Activated T-cell treated with anti-CD3 and anti-CD28 coated beads for 1 hour (primary cell): ENCODE results near the gene MED25.
"Not testable (repeated sequence)": the region's sequence is repeated elsewhere in the genome, so short reads cannot be mapped to it uniquely, and the experiment has no call there.

Experiments
- DNase-seq: peaks from one replicate; pipeline ENCODE4 v3.0.0-alpha.2; 2020; ENCODE audit warnings: low read depth

MED25 gene

DNA sequence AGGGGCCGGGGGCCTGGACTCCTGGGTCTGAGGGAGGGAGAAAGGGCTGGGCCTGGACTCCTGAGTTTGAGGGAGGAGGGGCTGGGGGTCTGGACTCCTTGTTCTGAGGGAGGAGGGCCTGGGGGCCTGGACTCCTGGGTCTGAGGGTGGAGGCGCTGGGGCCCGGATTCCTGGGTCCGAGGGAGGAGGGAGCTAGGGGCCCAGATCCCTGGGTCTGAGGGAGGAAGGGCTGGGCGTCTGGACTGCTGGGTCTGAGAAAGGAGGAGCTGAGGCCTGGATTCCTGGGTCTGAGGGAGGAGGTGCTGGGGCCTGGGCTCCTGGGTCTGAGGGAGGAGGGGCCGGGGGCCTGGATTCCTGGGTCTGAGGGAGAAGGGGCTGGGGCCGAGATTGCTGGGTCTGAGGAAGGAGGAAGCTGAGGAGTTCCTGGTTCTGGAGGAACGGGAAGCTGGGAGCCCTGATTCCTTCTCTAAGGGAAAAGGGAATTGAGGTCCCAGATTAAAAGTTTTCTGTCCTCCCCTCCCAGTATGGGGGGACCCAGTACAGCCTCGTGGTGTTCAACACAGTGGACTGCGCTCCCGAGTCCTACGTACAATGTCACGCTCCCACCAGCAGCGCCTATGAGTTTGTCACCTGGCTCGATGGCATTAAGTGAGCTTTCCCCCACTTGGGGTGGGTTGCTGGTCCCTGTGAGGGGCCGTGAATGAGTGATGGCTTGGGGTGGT, 721 bp downstream of the MED25 start:
- DNase-seq = no peak

DNA sequence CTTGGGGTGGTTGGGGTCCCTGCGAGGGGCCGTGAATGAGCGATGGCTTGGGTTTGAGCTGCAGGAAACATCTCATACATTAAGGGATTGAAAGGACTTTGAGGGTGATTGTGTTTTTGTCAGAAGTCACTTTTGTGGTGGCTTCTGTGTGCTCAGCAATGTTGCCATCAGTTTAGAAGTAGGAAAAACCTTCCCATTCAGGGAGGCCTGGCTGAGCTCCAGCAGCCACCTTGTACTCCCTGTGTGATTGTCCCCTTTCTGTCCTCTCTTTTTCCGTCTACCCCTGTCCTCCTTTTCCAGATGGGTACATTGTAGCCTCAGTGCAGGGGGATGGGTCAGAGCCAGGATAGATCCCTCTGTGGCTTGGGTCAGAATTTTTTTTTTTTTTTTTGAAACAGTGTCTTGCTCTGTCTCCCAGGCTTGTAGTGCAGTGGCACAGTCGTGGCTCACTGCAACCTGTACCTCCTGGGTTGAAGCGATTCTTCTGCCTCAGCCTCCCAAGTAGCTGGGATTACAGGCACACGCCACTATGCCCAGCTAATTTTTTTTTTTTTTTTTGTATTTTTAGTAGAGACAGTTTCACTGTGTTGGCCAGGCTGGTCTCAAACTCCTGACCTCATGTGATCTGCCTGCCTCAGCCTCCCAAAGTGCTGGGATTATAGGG, 1.5 kb downstream of the MED25 start:
- DNase-seq = not testable (repeated sequence)

- DNase-seq = no peak
Measured at GRCh38 chr19:49820125-49820524, 2.0 kb downstream of the MED25 start.

- DNase-seq = no peak
Measured at GRCh38 chr19:49823472-49823871, 5.4 kb downstream of the MED25 start.

DNA sequence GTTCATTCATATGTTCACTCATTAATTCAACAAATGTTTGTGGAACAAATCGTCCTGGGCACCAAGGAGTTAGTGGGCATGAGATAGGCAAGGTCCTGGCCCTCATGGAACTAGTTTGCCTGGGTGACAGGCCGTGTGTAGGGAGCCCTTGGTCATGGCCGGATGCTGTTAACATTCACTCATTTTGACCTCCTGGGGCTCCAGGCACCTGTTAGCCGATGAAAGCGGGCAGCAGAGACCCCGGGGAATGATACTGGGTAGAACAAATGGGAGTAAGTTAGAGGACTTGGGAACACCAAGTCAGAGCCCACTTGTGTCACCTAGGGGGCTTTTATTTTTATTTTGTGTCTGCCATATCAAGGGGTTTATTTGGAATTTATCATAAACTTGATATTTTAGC, 6.6 kb downstream of the MED25 start:
- DNase-seq = no peak

DNA sequence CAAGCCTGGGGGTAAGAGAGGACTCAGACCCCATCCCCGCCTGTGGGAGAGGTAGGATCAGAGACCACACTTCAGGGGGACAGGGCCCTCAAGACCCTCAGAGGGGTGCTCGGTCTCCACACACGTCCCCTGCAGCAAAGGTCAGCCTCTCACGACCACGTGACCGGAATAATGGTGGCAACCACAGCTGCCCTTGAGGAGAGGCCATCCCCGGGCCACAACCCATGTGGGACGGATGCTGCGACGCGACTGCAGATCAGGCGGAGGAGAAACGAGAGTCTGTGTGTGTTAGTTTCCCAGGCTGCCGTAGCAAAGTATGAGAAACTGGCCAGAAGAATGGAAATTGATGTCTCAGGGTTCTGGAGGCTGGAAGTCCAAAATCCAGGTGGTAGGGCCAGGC, 8.9 kb downstream of the MED25 start:
- no peak for DNase-seq

DNA sequence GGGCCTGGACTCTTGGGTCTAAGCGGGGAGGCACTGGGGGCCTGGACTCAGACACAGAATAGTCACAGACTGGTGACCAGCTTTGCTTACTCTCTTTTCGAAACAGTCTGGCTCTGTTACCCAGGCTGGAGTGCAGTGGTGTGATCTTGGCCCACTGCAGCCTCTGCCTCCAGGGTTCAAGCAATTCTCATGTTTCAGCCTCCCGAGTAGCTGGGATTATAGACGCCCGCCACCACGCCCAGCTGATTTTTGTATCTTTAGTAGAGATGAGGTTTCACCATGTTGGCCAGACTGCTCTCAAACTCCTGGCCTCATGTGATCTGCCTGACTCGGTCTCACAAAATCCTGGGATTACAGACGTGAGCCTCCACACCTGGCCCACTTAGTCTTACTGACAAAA, 11.1 kb downstream of the MED25 start:
- no peak for DNase-seq

GRCh38 chr19:49829721-49830120, 11.6 kb downstream of the MED25 start:
- DNase-seq = no peak

DNA sequence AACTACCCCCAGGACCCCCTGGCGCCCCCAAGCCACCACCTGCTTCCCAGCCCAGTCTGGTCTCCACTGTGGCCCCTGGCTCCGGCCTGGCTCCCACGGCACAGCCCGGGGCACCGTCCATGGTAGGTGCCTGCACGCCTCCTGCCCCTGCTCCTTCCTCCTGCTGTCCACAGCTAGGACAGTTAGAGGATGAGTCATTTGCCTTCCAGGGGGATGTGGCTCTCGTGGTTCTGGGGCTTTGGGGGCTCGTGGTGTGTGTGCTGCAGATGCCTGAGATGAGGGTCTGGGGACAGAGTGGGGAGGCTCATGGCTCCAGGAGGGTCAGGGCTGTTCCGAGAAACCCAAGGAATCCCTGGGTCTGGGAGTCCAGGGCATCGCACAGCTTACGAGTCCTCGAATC, 12.7 kb downstream of the MED25 start:
- no peak for DNase-seq

DNA sequence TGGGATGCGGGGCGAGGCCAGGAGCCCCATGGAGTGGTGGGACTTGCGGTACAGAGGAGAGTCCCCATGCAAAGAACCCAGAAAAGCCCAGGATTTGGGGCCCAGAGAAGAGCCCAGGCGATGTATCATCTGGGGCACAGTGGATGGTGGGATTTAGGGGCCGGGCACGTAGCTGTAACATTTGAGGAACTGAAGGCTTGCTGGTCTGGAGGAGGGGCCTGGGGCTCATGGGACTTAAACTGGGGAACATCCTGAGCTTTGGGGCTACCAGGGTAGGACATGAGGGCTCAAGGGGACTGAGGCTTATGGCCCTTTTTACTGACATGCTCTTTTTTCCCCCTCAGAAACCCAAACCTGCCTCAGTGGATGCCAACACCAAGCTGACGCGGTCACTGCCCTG, 13.5 kb downstream of the MED25 start:
- no peak for DNase-seq

DNA sequence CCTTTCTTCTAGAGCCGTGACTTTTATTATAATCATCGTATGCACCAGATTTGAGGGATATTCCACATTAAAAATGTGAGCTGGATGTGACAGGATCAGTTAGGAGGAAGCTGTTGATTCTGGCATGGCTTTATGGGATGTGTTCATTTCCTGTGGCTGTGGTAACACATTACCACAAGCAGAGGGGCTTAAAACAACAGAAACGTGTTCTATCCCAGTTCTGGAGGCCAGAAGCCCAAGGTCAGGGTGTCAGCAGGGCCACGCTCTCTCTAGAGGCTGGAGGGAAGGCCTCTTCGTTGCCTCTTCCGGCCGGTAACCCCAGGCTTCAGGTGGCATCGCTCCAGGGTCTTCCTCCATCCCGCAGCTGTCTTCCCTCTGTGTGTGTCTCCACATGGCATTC, 14.5 kb downstream of the MED25 start:
- no peak for DNase-seq

DNA sequence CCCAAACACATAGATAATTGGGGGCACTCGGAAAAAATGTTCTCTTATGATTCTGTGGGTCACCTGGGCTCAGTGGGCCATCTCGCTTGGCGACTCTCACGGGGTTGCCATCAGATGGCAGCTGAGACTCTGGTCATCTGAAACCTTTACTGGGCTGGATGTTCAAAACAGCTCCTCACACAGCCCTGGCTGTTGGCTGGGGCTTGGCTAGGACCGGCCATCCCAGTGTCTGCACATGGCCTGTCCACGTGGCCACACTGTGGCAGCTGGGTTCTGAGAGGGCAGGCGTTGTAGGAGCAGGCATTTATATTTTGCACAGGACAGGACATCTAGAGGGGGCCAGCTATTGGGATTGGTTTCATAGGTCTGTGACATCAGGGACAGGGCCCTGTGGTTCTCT, 15.5 kb downstream of the MED25 start:
- DNase-seq = no peak

DNA sequence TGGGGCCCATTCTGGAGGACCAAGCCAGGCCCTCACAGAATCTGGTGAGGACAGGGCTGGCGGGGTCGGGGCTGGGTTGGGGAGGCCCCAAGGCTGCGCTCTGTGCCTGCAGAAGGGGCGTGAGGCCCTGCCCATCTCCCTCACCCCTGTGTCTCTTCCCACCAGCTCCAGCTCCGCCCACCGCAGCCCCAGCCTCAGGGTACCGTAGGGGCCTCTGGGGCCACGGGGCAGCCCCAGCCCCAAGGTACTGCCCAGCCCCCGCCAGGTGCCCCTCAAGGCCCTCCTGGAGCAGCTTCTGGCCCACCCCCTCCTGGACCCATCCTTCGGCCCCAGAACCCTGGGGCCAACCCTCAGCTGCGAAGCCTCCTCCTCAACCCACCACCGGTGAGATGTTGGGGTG, 17.5 kb downstream of the MED25 start:
- DNase-seq = no peak

DNA sequence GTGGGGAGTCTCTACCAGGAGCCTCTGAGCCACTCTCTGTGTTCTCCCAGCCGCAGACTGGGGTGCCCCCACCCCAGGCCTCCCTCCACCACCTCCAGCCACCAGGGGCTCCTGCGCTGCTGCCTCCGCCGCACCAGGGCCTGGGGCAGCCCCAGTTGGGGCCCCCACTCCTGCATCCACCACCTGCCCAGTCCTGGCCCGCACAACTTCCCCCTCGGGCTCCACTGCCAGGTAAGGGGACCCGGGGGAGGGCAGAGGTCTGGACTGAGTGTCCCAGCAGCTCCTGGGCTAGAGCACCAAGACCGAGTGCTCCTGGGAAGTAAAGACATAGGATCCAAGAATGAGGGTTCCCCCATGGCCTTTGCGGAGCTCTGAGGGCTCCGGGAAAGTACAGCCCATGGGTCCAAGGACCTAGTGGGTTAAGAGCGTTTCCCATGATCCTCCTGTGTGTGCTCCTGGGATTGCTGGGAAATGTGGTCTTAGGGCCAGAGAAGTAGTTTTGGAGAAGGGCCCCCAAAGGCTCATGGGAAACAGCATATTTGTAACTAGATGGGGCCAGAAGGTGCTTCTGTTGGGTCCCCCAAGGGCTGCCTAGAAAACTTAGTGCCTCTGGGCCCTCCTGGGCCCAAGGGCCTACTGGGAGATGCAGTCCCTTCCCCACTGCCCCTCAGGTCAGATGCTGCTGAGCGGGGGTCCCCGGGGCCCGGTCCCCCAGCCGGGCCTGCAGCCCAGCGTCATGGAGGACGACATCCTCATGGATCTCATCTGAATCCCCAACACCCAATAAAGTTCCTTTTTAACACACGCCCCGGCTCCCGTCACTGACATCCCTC, 18.3 kb downstream of the MED25 start:
- no peak for DNase-seq

DNA sequence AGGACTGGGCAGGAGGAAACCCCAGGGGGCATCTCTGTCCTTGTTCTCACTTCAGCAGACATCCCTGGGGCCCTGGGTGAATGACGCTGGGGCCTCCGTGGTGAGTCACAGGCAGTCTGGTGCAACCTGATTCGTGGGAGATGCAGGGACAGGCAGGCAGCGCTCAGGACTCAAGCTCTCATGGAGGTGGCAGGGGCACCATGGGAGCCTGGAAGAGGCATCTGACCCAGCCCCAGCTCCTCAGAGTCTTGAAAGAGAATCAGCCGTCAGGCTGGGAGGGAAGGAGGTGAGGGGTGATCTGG, 18.9 kb downstream of the MED25 start:
- DNase-seq = no peak

- no peak for DNase-seq
Measured at GRCh38 chr19:49837425-49837824, 19.3 kb downstream of the MED25 start.

DNA sequence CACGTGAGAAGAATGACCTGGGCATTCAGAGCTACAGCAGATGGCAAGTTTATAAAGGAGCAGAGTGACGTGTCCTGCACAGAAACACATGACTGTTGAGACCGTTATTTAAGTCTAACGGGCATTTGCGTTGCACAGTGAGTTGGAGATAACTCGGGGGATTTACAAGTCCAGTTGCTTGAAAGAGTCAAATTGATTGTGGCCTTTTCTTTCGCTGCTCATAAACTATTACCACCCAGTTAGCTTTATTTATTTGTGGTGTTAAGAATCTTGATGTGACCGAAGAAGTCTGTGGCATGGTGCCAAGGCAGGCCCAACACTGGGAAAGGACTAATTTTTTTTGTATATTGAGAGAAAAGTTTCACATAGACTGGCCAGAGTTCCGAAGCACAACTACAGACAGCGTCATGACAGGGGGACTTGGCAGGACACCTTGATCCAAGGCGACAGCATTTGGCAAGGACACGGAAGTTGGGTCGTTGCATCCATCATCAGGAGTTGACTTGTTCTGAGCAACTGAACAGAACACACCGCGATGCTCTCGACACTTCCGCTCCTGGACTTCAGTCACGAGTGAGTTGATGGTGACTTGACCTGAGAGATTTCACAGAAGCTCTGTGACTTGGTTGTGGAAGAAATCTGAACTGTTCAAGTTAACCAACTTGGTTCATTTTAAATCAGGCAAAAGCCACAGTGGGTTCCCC, 20.9 kb downstream of the MED25 start:
- no peak for DNase-seq

DNA sequence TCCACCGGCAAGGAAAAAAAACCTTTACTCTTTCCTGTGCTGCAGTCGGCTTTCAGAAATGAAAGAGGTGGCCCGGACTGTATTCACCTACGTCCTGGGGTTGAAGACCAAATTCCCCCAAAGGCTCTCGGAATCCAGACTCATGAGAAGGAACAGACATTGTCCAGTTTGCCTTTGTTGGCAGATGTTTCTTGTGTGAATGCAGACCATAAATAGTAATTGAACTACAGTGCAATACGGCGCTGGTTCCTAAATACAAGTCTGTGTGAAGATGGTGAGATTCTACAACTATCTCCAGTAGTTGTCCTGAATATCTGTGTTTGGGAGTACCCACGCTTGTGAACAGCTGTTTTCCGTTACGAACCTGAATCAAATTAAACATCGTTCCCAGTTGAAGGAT, 21.6 kb downstream of the MED25 start:
- no peak for DNase-seq

GRCh38 chr19:49840321-49840720, 22.2 kb downstream of the MED25 start:
- no peak for DNase-seq

DNA sequence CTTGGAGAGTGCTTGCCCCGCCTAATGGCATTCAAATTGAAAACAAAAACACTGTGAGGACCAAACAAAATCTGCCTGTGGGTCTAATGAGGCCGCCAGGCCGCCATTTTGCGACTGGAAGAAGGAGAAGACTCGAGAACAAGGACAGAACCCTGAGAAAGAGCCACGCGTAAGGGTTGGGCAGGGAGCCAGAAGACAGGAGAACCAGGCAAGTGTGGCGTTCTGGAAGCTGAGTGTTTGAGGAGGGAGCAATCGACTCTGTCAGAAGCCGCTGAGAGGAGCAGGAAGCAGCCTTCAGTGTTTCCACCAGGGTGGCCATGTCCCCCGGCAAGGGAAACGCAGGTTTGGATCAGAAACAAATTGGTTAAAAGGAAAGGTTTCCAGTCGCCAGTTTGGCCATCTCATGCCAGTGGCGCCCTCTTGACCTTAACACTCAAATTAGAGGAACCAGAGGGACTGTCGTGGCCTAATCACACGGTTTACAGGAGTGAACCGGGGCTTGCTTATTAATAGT, 22.7 kb downstream of the MED25 start:
- no peak for DNase-seq

DNA sequence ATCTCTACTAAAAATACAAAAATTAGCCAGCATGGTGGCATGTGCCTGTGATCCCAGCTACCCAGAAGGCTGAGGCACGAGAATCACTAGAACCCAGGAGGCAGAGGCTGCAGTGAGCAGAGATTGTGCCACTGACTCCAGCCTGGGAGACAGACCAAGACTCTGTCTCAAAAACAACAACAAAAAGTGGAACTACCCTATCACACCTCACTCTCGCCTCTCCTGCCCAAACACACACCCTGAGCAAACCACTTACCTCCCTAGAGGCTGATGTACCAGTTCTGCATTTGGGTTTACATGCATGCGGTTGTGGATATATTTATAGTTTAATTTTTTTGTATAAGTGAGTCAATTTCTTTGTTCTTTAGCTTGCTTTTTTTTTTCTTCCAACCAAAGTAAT, 25.2 kb downstream of the MED25 start:
- no peak for DNase-seq
